ENCODE results near the gene CCDC8.

DNA sequence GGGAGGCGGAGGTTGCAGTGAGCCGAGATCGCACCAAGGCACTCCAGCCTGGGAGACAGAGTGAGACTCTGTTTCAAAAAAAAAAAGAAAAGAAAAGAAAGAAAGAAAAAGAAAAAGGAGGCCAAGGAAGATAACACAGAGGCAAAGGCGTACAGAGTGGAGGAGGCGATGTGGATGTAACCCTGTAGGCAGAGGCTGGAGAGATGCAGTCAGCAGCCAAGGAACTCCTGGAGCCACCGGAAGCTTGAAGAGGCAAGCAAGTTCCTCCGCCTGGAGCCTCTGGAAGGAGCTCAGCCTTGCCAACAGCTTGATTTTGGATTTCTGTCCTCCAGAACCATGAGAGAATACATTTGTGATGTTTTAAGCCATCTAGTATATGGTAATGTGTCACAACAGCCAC lies 6.7 kb upstream of the CCDC8 start:
- TF ChIP-seq CTCF (conservative IDR thresholded peaks at IDR 0.05; ENCODE audit: low read depth in 2 of 2): no peak
- no peak for TF ChIP-seq EZH2 (IDR thresholded peaks at IDR 0.05; ENCODE audit: low read depth, unreplicated experiment)
